Urinary bladder (tissue), 4 donors: ENCODE results near the gene PSMB11. TPM values are rescaled to one million over a fixed set of nuclear protein-coding genes. Genes with fewer than 3 reads are reported as not detected.

Experiments used
- DNase-seq: peaks from one replicate; pipeline ENCODE4 v3.0.0-alpha.2; 2015; ENCODE audit errors: extremely low spot score
- H3K27ac ChIP-seq: one replicate; pipeline ENCODE4 v1.5.1; 2013; ENCODE audit warnings: low read depth, mild to moderate bottlenecking, moderate library complexity
- H3K36me3 ChIP-seq: one replicate; pipeline ENCODE4 v1.6.1; 2013; ENCODE audit warnings: mild to moderate bottlenecking, moderate library complexity; ENCODE audit not compliant: insufficient read depth
- H3K4me1 ChIP-seq: one replicate; pipeline ENCODE4 v1.6.1; 2013; ENCODE audit warnings: mild to moderate bottlenecking, moderate library complexity; ENCODE audit not compliant: insufficient read depth
- H3K4me3 ChIP-seq: one replicate; pipeline ENCODE4 v1.5.1; 2013; ENCODE audit warnings: low read depth, low read length
- WGBS: extraction: QIAGEN DNeasy Blood & Tissue Kit; methylation state at CpG from one replicate; pipeline ENCODE4 v1.1.7; 2013; 5-methylcytosine and 5-hydroxymethylcytosine counted together
- polyA plus RNA-seq: library from polyadenylated mRNA; stranded (reverse); fragments of 200-250 nt; gene quantifications from one replicate; pipeline ENCODE4 v1.2.3, GENCODE V29; 2013
- total RNA-seq: library from RNA; depleted of rRNA; stranded (reverse); fragments of >200 nt; gene quantifications from one replicate; pipeline ENCODE4 v1.2.3, GENCODE V29; 2014
- donor health status: healthy with polysubstance abuse.
- donor health status: healthy.

The PSMB11 gene
- total and polyA plus RNA-seq, 2 donors = not detected

DNA sequence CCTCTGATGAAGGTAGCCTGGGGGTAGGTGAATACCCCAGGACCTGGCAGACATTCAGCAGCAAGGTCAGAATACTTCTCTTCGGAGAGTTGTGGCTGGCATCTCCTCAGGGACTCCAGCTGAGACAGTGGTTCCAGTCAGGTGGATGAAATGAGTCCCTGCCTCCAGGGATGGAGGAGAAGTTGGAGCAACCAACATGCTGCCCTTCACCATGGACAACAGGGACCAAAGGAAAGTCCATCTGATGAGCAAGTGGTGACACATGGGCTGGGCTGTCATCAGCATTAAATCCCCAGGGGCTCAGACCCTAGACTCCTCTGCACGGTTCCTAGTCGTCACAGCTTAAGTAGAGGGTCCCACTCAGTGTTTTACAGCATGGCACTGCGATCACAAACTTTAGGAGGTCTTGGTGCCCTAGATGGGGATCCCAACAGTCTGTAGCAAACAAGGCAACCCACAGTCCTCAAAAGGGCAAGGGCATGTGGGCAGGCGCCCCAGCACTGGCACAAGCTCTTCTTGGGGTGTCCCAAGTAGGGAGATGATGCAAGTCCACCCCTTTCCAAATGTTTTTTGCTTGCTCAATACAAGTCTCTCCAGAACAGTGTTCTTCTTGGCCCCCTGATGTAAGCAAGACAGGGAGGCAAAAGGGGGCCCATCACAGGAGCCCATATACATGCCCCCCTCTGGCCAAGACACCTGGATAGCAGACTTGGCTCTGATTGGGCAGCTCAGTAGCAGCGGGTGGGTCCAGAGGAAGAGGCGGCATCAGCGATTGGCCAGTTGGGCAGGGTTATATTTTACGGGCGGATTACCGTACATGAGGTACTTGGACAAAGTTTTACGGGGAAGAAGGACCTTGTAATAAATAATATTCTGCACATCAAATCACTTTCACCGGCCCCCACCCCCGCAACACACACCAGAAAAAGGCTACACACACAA, 26.1 kb downstream of the PSMB11 start:
- Histone ChIP-seq H3K27ac (no peak overlapping the region), H3K4me1 (no peaks in the 10 kb centered on the region), H3K4me3 (no peak overlapping the region), H3K36me3 (peaks cover 5% of the 10 kb centered on the region)
- no peak for DNase-seq
- 73% methylated on average over 14 of the region's 14 CpGs for WGBS

DNA sequence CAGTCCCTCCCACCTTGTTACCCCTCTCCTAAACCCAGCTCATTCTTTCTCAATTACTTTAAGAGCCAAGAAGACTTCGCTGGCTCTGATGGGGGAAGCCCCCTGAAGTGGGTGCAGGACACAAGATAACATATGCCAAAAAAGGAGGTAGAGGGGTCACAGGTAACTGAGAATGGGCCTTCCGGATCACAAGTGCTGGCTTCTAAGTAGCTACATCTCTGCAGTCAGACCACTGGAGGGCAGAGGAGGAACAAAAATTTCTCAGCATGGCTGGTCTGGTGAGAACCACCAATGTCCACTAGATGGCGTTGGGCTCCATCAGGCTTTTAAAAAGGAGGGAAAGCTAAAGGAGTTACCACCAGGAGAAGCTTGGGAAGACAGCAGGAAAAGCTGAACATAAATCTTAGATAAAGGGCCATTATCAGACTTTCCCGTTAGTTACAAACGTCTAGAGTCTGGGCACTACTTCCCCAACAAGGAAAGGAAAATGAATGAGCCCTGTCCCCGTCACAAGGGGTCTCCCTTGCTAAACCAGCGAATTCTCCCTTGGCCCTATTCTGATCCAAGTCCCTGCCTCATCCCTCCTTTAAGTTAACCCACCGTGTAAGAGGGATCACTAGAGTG, 26.9 kb downstream of the PSMB11 start:
- no peak overlapping the region for H3K4me3 ChIP-seq
- H3K27ac ChIP-seq = no peak overlapping the region
- H3K36me3 ChIP-seq = peaks cover 5% of the 10 kb centered on the region
- DNase-seq = peak; percentile 77
- no peaks in the 10 kb centered on the region for H3K4me1 ChIP-seq
- 26% methylated on average over 8 of the region's 8 CpGs for WGBS

DNA sequence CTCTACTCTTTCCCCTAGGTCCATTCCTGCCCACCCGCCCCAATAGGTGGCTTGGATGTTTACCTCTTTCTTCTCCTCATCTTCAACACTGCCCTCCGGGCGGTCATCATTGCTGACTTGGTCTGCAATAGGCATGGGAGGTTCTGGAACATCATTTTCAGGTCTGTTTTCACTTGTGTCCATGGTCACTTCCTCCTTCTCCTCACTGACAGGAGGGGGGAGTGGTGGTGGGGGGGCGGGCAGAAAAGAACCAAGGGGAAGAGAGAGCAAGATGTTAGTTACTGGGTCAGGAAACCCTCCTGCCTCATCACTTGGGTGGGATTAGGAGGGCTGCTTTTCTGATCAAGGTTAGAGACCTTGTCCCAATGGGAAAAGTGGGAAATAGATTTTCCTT, 27.4 kb downstream of the PSMB11 start:
- WGBS = 88% methylated on average over 4 of the region's 4 CpGs
- DNase-seq = no peak
- H3K4me1 ChIP-seq = no peaks in the 10 kb centered on the region
- H3K36me3 ChIP-seq = peaks cover 5% of the 10 kb centered on the region
- H3K27ac ChIP-seq = no peak overlapping the region
- no peak overlapping the region for H3K4me3 ChIP-seq

DNA sequence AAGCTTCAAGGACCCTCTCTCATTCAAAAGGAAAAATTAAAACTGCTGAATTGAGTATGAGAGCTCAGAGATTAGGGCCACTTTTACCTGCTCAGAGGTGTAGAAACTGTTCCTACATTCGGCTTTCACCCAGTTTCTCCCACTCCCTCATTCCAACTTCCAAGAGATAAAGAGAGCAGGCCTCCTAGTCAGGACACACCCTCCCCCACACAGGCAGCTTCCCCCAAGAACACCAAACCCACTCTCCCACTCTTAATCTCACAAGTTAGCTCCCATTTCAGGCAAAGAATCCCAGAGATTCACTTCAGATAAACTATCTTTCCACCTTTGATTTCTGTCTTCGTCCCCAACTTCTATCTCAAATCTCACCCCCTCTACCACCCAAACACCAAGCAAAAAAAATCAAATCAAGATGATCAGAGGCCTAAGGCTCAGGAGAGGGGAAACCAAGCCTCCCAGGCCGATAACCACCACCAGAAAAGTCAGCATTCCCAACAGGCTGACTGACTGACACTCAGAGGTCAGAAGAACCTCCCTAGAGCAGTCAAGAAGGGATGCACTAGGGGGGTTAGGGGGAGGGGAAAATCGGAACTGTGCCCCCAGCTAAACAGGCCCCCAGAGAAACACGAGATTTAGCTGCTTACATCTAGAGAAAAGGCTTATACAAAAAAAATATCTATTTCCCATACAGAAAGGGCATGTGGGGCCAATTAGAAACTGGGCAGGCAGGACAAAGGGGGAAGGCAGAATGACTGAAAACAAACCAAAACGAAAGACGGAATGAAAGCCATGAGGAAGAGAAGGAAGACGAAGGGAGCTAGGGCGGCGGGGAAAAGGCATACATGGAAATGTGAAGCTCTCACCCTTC, 28.5 kb downstream of the PSMB11 start:
- Histone ChIP-seq H3K36me3 (peaks cover 5% of the 10 kb centered on the region), H3K4me1 (no peaks in the 10 kb centered on the region)
- WGBS = 10% methylated on average over 10 of the region's 10 CpGs

DNA sequence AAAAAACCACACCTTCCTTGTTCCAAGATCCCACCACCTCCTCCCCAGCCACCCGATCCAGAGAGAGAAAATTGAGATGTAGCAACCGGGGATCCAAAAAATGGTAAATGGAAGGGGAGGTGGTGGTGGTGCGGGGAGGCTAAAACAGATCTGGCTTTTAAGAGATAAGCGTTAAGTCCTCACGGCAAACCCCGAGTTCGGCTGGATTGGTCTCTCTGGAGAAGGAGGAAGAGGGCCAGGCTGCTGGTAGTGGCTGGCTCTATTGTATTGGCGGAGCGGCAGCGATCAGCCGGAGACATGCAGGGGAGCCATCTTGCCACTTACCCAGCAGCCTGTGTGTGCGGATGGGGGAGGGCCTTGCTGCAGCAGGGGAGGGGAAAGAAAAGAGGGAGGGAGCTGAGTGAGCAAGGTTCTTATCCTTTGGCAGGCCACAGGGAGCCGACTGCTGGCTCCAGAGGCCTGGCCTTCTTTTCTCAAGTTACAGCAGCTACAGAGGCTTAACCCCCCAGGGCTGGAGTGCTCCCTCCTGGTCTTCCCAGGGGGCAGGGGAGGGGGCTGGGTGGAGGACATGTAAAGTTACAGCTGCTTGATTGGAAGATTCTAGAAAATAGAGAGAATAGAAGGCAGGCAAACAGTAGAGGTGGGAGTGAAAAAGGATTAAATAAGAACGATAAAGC, 29.4 kb downstream of the PSMB11 start:
- 1% methylated on average over 14 of the region's 14 CpGs for WGBS
- peak; percentile 87 for DNase-seq
- Histone ChIP-seq H3K36me3 (peaks cover 5% of the 10 kb centered on the region), H3K4me1 (no peaks in the 10 kb centered on the region), H3K4me3 (peak overlapping the region; percentile 52), H3K27ac (peak overlapping the region; percentile 82)

More for the DNA sequence above, 28.5 kb downstream of the PSMB11 start:
- Histone ChIP-seq H3K27ac (no peak overlapping the region), H3K4me3 (peak overlapping the region; percentile 52)
- no peak for DNase-seq

DNA sequence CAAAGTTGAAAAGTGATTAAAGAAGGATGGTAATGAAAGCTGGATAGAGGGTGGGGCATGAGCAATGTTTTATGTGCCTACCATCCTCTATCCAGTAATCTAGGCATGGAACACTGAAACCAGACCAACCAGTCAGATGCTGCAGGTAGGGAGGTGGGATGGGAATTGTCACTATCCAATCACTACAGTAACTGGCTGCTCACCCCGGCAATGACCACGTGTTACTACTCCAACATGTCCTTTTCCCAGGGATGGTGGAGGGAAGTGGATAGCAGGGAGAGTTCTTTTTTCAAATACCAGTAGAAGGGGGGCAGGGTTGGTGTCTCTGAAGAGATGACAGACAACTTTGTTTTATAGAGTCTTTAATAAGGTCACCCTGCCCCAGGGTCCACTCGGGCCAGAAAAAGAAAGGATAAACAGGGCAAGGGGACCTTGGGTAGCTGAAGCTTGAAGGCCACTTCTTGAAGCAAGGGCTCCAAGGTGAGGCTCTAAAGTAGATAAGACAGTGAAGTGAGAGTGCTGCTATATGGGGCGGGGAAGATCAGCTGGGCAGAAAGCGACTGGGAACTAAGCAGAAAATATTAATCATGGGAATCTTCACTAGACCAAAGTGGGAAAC, 30.0 kb downstream of the PSMB11 start:
- 34% methylated on average over 5 of the region's 5 CpGs for WGBS
- DNase-seq = no peak
- no peaks in the 10 kb centered on the region for H3K4me1 ChIP-seq
- peak overlapping the region; percentile 52 for H3K4me3 ChIP-seq
- H3K27ac ChIP-seq = peak overlapping the region; percentile 76
- H3K36me3 ChIP-seq = peaks cover 6% of the 10 kb centered on the region

DNA sequence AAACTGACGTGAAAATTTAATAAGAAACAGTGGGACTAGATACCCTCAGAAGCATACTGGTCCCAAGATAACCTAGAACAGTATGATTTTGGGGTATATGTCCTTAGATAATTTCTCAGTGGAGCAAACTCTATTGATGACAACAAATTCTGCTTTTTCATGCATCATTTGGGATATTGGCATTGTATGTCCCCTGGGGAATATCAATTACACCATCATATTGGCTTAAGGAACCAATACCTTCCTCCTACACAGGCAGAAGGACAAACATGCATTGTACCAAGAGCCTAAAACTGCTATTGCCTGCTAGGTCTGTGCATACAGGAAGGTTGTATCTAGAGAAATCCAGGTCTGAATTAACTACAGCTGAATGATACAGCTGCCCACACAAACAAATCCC, 32.9 kb downstream of the PSMB11 start:
- 93% methylated on average over 1 of the region's 1 CpG for WGBS
- DNase-seq = no peak
- Histone ChIP-seq H3K27ac (no peak overlapping the region), H3K4me3 (no peak overlapping the region), H3K36me3 (peaks cover 8% of the 10 kb centered on the region), H3K4me1 (no peaks in the 10 kb centered on the region)

DNA sequence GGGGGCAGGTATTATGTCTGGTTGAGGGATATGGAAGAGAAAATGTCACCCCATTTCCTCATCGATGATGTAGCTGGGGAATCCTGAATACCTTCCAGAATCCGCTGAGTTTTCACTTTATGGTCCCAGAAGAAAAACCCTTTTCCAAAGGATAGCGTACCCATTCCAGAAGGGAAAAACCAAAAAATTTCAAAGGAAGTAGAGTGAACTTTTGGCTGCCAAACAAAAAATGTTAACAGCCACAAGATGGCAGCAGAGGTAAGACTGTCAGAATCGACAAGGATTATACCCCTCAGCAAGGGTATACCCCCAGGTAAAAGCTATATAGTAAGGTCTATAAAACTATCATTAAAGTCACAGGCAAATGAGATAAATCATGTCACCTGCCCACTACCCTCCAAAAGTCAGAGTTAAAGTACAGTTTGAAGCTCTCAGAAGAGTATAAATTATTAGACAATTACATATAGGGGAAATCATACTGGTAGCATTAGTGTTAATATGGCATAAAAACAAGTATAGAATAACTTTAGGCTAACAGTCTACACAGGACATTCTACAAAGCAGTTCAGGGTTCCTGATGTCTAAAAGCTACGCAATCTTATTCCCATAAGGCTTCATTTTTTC, 34.9 kb downstream of the PSMB11 start:
- Histone ChIP-seq H3K36me3 (peaks cover 11% of the 10 kb centered on the region), H3K4me3 (no peak overlapping the region), H3K27ac (no peak overlapping the region), H3K4me1 (no peaks in the 10 kb centered on the region)
- DNase-seq = no peak
- WGBS = 67% methylated on average over 5 of the region's 5 CpGs

DNA sequence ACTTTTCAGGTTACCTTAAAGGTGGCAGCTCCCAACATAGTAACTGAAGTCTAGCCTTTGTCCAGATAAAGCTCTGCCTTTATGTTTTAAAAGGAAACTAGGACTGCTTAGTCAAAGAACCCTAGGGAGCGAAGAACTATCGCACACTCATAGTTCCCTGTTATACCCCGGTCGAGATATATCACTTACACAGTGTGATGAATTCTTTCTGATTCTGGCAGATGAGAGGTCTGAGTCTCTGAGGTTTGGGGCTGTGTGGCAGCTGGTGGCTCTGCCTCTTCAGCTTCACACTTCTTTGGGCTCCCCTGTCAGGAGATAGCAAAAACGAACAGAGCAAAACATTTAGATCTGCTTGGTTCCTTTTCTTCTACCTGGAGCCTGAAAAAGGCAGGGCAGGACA, 36.0 kb downstream of the PSMB11 start:
- Histone ChIP-seq H3K4me3 (no peak overlapping the region), H3K36me3 (peaks cover 11% of the 10 kb centered on the region), H3K27ac (no peak overlapping the region), H3K4me1 (no peaks in the 10 kb centered on the region)
- DNase-seq = no peak
- 89% methylated on average over 5 of the region's 5 CpGs for WGBS

DNA sequence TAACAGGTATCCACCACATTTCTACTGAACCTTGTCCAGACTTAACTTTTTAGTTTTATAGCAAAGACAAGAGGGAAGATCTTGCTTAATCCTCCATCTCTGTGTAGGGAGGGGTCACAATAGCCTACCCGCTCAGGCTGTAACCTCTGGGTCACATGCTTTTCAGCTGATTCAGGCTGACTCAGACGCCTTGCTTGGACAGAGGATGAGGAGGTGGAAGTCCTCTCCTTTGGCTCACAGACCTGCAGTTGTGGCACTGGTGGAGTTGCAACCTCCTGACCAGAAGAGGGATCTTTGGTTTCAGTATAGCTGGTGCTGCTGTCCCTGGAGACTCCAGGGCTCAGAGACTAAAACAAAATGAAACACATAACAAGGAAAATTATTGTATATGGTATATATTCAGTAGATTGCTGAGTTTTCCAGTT, 36.7 kb downstream of the PSMB11 start:
- H3K27ac ChIP-seq = no peak overlapping the region
- no peak overlapping the region for H3K4me3 ChIP-seq
- peaks cover 11% of the 10 kb centered on the region for H3K36me3 ChIP-seq
- no peaks in the 10 kb centered on the region for H3K4me1 ChIP-seq
- 18% methylated on average over 2 of the region's 2 CpGs for WGBS
- no peak for DNase-seq

DNA sequence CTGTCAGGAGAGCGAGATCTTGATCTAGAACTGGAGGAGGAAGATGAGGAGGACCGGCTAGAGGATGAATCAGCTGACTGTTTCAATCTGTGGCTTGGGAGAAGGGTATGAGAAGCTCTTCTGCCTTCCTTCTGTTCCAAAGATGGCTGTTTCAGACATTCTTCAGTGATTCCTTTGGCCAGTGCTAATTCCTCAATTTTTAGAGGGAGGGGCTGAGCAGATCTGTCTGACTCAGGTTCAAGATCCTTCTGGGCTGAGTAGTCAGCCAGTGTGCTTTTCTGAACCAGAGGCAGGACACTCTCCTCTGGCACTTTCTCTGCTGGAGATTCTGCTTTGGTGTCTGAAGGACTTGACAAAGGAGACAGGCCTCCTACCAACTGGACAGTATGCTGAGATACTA, 37.7 kb downstream of the PSMB11 start:
- H3K27ac ChIP-seq = peak overlapping the region; percentile 18
- H3K4me3 ChIP-seq = no peak overlapping the region
- no peak for DNase-seq
- H3K36me3 ChIP-seq = peaks cover 11% of the 10 kb centered on the region
- no peaks in the 10 kb centered on the region for H3K4me1 ChIP-seq
- 82% methylated on average over 2 of the region's 2 CpGs for WGBS

DNA sequence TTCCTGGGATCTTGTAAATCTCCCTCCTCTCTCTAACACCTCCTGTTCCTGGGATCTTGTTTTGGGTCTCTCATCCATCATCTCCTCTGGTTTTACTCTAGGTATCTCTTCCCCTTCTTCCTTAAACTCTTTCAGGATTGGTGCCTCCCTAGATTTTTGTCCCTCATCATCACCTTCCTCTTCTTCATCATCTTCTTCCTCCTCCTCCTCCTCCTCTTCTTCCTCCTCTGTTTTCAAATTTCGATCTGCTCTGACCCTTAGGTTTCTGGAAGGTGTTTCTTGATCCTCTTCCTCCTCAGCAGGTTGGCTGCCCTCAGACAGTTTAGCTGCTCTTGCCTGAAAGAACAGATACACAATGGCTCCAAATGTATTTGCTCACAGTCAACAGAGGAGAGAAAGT, 38.5 kb downstream of the PSMB11 start:
- Histone ChIP-seq H3K4me1 (no peaks in the 10 kb centered on the region), H3K27ac (no peak overlapping the region), H3K36me3 (peaks cover 15% of the 10 kb centered on the region), H3K4me3 (no peak overlapping the region)
- WGBS = 75% methylated on average over 1 of the region's 1 CpG
- DNase-seq = no peak
